ENCODE data around the gene HIRIP3. TPM values are rescaled to one million over a fixed set of nuclear protein-coding genes. Genes with fewer than 3 reads are reported as not detected.

HIRIP3 gene
- total and polyA plus RNA-seq, 2 of the 13 experiments (the other 11 are each of a cell fraction or from before 2014, with no cell fraction given): 12.6 to 17.2 TPM

- TF ChIP-seq, protein P1, sequence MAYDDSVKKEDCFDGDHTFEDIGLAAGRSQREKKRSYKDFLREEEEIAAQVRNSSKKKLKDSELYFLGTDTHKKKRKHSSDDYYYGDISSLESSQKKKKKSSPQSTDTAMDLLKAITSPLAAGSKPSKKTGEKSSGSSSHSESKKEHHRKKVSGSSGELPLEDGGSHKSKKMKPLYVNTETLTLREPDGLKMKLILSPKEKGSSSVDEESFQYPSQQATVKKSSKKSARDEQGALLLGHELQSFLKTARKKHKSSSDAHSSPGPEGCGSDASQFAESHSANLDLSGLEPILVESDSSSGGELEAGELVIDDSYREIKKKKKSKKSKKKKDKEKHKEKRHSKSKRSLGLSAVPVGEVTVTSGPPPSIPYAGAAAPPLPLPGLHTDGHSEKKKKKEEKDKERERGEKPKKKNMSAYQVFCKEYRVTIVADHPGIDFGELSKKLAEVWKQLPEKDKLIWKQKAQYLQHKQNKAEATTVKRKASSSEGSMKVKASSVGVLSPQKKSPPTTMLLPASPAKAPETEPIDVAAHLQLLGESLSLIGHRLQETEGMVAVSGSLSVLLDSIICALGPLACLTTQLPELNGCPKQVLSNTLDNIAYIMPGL (CRISPR knock-in tag; IDR thresholded peaks at IDR 0.05; ENCODE audit: borderline replicate concordance in 1 of 2, low read depth in 1 of 2): peak; percentile 64 to 84; a peak in 3 of 4 replicates
- no peak for TF ChIP-seq ZNF383 (CRISPR knock-in tag; IDR thresholded peaks at IDR 0.05; ENCODE audit: borderline replicate concordance)
- TF ChIP-seq SIX4 (CRISPR knock-in tag; IDR thresholded peaks at IDR 0.05): no peak
- TF ChIP-seq MIER2 (CRISPR knock-in tag; IDR thresholded peaks at IDR 0.05): peak; percentile 89
- TF ChIP-seq, protein P2, sequence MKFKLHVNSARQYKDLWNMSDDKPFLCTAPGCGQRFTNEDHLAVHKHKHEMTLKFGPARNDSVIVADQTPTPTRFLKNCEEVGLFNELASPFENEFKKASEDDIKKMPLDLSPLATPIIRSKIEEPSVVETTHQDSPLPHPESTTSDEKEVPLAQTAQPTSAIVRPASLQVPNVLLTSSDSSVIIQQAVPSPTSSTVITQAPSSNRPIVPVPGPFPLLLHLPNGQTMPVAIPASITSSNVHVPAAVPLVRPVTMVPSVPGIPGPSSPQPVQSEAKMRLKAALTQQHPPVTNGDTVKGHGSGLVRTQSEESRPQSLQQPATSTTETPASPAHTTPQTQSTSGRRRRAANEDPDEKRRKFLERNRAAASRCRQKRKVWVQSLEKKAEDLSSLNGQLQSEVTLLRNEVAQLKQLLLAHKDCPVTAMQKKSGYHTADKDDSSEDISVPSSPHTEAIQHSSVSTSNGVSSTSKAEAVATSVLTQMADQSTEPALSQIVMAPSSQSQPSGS (CRISPR knock-in tag; IDR thresholded peaks at IDR 0.05): 0 out of 2 replicates have a peak, but pooled peaks have one; percentile 32
- TF ChIP-seq KDM2A (CRISPR knock-in tag; IDR thresholded peaks at IDR 0.05; ENCODE audit: borderline replicate concordance, low read depth): peak; percentile 60; the same call in 1 of the 2 replicates
- no peak for TF ChIP-seq ZNF616 (CRISPR knock-in tag; IDR thresholded peaks at IDR 0.05; ENCODE audit: low read depth)
- no peak for TF ChIP-seq ZSCAN20 (CRISPR knock-in tag; IDR thresholded peaks at IDR 0.05; ENCODE audit: borderline replicate concordance)
- TF ChIP-seq SRSF9 (IDR thresholded peaks at IDR 0.05; ENCODE audit: borderline replicate concordance, insufficient read depth, low read depth, low read length, poor library complexity, severe bottlenecking): no peak
- TF ChIP-seq CBX5 (CRISPR knock-in tag; IDR thresholded peaks at IDR 0.05; ENCODE audit: borderline replicate concordance): 0 out of 2 replicates have a peak, but pooled peaks have one; percentile 29
- TF ChIP-seq ISL2 (CRISPR knock-in tag; IDR thresholded peaks at IDR 0.05): 0 out of 2 replicates have a peak, but pooled peaks have one; percentile 17
- TF ChIP-seq, protein P3, sequence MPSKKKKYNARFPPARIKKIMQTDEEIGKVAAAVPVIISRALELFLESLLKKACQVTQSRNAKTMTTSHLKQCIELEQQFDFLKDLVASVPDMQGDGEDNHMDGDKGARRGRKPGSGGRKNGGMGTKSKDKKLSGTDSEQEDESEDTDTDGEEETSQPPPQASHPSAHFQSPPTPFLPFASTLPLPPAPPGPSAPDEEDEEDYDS (CRISPR knock-in tag; IDR thresholded peaks at IDR 0.05): peak; percentile 34; the same call in 1 of the 2 replicates
- TF ChIP-seq SKI (IDR thresholded peaks at IDR 0.05; ENCODE audit: partially characterized antibody): peak; percentile 10
- TF ChIP-seq, protein P4, sequence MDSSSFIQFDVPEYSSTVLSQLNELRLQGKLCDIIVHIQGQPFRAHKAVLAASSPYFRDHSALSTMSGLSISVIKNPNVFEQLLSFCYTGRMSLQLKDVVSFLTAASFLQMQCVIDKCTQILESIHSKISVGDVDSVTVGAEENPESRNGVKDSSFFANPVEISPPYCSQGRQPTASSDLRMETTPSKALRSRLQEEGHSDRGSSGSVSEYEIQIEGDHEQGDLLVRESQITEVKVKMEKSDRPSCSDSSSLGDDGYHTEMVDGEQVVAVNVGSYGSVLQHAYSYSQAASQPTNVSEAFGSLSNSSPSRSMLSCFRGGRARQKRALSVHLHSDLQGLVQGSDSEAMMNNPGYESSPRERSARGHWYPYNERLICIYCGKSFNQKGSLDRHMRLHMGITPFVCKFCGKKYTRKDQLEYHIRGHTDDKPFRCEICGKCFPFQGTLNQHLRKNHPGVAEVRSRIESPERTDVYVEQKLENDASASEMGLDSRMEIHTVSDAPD (CRISPR knock-in tag; IDR thresholded peaks at IDR 0.05): 0 out of 2 replicates have a peak, but pooled peaks have one; percentile 33
- TF ChIP-seq ZNF512B (CRISPR knock-in tag; IDR thresholded peaks at IDR 0.05; ENCODE audit: borderline replicate concordance): no peak; the same call in 1 of the 2 replicates
- 0 out of 4 replicates have a peak, but pooled peaks of 1 of the 2 experiments have one; percentile 62 for TF ChIP-seq KLF16 (CRISPR knock-in tag; IDR thresholded peaks at IDR 0.05)
- no peak for TF ChIP-seq TBX3 (IDR thresholded peaks at IDR 0.05; ENCODE audit: borderline replicate concordance)
- peak; percentile 29; the same call in 1 of the 2 replicates for TF ChIP-seq FOXC1 (CRISPR knock-in tag; IDR thresholded peaks at IDR 0.05; ENCODE audit: borderline replicate concordance)
- no peak for TF ChIP-seq MXI1 (IDR thresholded peaks at IDR 0.05; ENCODE audit: borderline replicate concordance, low read depth, low read length)
Observed at GRCh38 chr16:30032083-30032819, 36.8 kb upstream of the HIRIP3 start (continued).

Measured in HepG2 (cell line).